HG03354 (cell line): ENCODE data around the gene NME2.

ENCODE experiments used
- ATAC-seq: cut with Tn5 transposase; IDR thresholded peaks from one replicate; pipeline ENCODE4 v1.9.1; 2021; ENCODE audit warnings: mild to moderate bottlenecking; ENCODE audit not compliant: unreplicated experiment, poor library complexity, severe bottlenecking

Gene NME2

GRCh38 chr17:51191895-51192294, 25.7 kb downstream of the NME2 start:
- ATAC-seq = no peak

GRCh38 chr17:51197754-51198153, 31.5 kb downstream of the NME2 start:
- no peak for ATAC-seq

GRCh38 chr17:51200295-51200694, 34.1 kb downstream of the NME2 start:
- ATAC-seq = no peak

- ATAC-seq = no peak
Observed at GRCh38 chr17:51200846-51201245, 34.6 kb downstream of the NME2 start.

- ATAC-seq = no peak
Observed at GRCh38 chr17:51203838-51204237, 37.6 kb downstream of the NME2 start.

- no peak for ATAC-seq
Observed at GRCh38 chr17:51214920-51215319, 48.7 kb downstream of the NME2 start.

GRCh38 chr17:51217946-51218345, 51.7 kb downstream of the NME2 start:
- ATAC-seq = no peak

GRCh38 chr17:51221322-51221721, 55.1 kb downstream of the NME2 start:
- ATAC-seq = no peak
